HUDEP-2 (cell line): ENCODE measurements around the gene MAGI3.

Experiments
- DNase-seq, 76 experiments: peaks; one replicate each; lab custom pipeline; 2025; ENCODE audit not compliant: unreplicated experiment in 76 of 76; lab: John Stamatoyannopoulos, UW

The MAGI3 gene

DNA sequence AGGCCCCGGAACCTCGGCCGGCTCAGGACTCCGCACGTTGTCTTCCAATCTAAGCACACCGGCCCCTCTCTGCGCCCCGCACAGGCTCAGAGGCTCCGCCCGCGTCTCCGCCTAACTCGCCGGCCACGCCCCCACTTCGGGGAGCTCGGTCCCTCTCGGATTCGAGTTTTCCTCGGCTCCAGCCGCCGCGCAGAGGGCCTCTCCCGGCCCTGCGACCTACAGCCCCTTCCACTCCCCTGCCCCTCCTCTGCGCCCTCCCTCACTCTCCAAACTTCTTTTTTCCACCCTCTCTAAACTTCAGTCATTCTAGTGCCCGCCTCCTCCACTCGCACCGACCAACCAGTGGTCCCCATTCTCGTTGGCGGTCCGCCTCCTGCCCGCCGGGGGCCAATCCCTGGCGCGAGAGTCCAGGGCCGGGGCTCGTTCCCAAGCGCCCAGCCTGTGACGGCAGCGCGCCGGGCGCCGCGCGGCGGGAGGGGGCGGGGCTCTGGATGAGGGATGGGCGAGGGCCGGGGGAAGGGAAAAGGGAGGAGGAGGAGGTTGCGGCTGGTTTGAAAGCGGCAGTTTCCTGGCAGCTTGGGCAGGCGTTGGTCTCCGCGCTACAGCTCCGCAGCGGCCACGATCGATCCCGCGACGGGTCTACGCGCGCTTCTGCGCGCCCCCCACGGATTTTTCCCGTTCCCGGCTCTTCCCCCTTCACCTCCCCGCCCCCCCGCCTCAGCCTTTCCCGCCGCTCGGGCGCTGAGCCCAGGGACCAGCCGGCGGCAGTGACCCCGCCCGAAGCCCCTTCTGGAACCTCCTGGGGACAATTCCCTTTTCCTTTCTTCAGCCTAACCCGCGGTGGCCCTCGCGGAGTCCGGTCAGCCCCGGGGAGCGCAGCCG is at the start of gene MAGI3:
Gene MAGI3, plus strand, starts transcription at position 563 of the 882 bp plus-strand sequence. CDS start 519 bp downstream, outside the sequence.
- peak in 75 of 76 experiments; percentile 36 to 98 (median 94) for DNase-seq

DNA sequence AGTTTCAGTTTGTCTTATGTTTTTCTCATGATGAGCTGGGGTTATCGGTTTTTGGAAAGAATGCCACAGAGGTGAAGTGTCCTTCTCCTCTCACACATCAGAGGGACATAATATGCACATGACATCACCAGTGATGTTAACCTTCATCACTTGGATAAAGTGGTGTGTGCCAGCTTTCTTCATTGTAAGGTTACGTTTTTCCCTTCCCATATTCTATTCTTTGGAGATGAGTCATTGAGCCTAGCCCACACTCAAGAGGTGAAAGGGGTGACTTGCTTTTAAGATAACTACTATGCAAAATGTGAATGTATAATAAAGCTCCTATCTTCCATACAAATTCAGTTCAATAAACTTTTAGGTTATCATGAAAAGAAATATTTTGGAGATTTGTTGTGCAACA is 36.7 kb upstream of the MAGI3 start:
- DNase-seq, result no peak

DNA sequence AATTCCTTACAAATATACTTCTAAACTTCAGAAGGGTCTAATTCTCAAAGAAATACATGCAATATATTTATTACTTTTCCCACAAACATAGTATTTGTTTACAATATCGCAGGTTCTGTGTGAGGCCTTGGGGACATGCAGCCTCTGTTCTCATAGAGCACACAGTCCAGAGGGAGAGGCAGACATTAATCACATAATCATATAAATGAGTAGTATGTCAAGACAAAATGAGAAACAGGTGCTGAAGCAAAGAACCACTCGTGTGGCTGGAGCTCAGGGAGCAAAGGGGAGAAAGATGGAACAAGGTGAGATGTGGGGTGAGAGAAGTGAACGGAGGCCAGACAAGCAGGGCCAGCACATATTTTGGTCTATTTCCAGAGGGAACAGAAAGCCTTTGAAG is 26.4 kb upstream of the MAGI3 start:
- DNase-seq, result no peak

DNA sequence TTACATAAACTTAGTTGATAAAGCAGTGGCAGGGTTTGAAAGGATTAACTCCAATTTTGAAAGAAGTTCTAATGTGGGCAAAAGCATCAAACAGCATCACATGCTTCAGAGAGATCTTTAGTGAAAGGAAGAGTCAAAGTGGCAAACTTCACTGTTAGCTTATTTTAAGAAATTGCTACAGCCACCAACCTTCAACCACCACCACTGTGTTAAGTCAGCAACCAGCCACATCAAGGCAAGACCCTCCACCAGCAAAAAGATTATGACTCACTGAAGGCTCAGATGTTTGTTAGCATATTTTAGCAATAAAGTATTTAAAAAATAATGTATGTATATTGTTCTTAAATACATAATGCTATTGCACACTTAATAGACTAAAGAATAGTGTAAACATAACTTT is 21.3 kb upstream of the MAGI3 start:
- no peak for DNase-seq

DNA sequence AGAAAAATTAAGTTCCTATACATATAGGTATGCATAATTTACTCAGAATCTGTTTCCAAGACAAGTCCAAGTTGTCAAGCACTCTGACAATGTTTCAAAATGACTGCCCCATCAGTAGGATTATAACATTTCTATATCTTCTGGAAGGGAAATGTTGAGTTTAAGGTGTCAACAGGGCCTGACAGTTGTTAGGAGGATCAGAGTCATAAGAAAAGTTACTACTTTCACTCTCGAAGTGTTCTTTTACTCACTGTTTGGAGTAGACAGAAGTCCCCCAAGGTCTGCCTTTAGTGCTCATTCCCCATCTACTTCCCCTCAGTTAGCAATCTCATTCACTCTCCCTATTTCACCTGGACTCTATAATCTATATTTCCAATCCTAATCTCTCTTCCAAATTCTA is 20.6 kb upstream of the MAGI3 start:
- DNase-seq, result no peak

DNA sequence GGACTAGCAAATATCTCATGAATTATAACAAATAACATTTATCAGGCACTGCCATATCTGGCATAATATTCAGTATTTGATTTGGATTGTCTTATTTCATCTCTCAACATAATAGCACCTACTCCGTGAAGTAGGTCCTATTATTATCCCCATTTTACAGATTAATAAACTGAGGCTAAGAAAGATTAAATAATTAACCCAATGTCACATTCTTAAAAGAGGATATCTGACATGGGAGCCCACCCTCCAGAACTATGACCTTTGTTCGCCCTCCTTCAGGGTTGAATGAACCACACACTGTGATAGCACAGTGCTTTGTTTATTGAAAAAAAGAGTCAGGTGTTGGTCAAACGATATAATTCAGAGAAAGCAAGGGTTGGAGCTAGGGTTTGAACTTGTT is 19.4 kb upstream of the MAGI3 start:
- no peak for DNase-seq

DNA sequence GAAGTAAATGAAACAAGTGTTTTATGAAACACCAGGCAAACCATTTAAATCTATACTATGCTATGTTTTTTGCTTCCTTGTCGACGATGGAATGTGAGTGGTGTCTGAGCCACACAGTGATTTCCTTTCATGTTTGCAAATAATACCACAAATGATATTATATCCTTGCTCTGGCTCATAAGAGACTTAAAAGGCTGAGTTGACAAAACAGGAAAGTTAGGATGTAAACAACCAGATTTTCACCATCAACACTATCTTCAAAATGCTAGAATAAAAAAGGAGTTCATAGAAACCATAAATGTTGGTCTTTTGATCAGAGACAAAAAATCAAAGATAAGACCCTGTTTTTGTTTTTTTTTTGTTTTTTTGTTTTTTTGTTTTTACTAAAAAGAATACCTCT is 17.8 kb upstream of the MAGI3 start:
- no peak for DNase-seq

DNA sequence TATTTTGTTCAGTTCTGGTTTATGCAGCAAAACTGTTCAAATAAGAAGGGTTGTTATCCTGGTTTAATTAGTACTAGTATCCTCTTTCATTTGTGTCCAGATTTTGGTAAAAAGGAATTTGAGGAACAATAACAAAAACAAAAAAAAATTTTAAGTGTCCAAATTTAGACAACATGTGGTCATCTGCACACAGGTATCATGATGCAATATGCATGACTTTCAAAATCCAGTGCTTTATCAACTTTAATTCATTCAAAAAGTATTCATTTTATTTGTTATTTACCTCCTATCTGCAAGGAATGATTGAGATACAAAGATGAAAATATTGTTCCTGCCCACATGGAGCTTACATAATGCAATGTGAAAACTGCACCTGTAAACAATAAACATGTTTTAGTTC is 16.7 kb upstream of the MAGI3 start:
- DNase-seq, result no peak

DNA sequence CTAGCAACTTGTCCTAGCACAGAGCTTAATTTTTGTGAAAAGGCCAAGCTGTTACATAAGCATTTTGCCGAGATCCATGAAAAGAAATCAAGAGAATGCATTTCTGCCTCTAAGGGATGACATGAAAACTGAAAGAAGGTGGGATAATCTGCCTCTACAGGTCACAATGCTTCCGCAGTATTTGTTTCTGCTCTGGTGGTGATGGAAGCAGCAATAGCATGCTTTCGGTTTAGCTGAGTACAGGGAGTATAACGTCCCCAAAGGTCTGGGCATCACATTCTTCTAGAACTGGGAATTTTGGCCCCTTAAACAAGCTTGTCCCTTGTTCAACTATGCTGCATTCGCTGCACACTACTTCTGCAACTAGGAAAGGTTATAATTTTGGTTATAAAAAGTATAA is 14.4 kb upstream of the MAGI3 start:
- DNase-seq, result no peak

DNA sequence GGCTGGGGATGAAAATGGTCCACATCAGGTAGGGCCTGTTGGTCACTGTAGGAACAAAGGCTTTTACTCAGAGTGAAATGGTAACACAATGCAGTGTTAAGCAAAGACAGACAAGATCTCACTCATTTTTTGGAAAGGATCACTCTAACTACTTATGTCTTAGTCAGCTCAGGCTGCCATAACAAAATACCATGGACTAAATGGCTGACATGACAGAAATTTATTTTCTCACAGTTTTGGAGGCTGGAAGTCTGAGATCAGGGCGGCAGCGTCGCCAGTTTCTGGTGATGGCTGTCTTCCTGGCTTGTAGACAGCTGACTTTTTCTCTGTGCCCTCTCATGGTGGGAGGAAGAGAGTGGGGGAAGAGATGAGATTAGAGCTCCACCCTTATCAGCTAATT is 10.2 kb upstream of the MAGI3 start:
- no peak for DNase-seq

DNA sequence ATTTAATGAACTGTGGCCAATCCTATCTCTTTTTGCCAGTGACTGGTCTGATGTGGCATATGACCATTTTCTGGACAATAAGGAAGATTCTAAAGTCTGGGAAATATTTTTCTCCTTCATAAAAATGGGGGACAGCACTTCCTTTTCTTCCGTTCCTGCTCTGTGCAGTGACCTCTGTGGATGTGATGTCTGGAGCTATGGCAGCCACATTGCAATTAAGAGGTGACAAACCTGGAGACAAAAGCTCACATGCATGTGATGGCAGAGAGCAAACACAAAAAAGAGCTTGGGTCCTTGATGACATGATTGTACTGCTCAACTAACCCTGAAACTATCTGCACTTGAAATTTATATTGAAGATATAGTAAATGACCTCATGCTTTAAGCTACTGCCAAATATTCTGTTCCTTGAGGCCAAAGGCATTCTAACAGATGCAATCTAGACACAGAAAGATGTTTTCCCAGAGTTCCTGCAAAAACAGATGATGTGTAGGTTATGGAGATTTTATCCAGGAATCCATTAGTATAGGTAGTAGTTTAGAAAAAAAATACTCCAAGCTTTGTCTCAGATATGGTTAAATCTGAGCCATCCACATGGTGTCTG is 2.2 kb upstream of the MAGI3 start:
- peak in 1 of 76 experiments; percentile 1 for DNase-seq

DNA sequence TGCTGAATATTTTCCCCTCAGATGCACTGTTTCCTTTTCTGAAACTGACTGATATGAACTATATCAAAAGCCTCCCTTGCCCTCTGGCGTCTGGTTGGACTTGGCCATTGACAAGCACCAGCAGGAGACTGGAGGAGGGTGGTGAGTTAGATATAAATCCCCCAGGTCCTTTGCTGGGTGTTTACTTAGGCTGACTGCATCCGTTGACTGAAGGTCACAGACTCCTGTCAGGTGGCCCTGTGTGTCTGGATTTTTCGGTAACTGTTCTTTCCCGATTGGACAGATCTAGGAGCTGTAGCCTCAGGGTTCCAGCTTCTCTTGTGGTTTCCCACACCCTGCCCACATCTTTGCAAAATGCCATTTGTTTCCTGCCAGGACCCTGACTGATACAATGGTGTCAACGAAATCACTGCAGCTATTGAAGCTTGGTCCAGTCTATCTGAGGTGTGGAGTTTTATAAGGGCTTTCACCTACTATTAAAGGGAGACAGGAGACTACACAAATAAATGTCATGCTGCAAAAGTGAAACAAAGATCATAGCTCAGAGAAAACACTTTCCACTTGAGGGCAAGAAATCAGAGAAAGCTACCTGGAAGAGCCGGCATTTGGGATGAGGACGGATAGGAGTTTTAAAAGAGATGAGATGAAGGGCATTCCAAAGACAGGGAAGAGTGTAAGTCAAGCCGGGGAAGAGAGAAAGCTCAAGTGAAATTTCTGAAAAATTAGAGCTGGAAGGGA is 1.5 kb upstream of the MAGI3 start:
- peak in 68 of 76 experiments; percentile 12 to 86 (median 56) for DNase-seq

DNA sequence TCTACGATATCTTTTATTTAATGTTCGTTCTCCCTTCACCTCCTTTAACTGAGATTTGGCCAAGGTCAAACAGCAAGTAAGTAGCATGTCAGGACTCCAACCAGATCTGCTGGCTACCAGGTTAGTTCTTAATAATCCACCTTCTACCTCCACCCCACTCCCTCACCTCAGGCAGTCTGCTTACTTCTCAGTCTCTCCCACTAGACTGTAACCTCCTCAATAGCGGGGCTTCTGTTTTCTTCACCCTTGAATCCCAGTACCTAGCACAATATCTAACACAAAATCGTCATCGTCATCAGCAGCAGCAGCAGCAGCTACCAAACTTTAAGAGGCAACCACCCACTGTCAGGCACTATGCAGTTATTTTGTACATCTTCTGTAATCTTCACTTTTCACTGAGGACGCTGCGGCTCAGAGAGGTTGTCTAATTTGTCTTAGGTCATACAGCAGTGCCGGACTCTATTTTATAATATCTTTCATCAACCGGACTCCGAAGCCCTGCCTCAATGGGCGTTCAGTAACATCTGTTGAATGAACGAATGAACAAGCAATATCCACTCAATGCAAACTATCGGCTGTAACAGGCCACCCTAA is 859 bp upstream of the MAGI3 start:
- DNase-seq, result no peak

DNA sequence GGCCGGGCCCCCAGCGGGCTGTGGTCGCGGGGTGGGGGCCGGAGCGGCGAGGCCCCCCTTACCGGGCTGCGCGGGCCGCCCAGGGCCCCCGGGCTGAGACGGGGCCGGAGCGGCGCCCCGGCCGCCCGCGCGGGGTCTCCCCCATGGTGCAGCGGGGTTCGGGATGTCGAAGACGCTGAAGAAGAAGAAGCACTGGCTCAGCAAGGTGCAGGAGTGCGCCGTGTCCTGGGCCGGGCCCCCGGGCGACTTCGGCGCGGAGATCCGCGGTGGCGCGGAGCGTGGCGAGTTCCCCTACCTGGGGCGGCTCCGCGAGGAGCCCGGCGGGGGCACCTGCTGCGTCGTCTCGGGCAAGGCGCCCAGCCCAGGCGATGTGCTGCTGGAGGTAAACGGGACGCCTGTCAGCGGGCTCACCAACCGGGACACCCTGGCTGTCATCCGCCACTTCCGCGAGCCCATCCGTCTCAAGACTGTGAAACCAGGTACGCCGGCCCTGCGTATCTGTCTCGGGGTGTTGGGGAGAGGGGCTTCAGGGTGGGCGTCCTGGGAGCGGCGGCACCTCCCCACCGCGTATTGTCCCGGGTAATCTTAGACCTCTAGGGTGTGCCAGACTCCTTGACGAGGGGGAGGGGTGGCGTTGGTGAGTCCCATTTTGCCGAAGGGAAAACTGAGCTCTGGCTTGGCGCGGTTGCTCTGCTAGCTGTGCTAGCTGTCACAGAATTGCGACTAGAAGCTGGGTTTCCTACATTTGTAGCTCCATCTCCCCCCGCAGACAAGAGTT is 745 bp downstream of the MAGI3 start:
- DNase-seq, result peak in 46 of 76 experiments; percentile 16 to 68 (median 40)

DNA sequence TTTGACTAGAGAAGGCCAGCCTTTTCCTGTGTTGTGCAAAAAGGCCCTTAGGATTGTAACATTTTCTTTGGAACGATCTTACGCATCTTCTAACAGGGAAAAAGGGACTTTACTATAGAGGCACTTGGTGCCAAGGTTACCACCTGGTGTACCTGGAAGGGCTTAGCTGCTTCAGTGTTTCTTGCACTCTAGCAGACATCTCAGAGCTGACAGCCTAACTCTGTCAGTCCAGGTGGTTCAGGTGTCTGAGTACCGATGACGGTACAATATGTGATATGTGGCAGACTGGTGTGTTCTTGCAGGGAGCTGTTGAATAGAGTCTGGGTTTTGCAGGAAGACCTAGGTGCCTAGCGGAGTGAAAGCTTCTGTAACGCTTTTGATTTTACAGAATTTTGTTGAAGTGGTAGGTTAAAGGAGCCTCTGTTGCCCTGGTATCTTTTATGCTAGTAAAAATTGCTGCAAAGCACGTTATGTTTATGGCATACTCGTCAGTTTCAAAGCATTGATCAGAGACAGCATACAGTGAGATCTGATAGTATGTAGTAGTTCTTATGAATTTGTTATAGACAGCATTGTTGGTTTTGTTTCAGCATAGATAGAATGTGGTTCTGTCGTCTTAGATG is 1.4 kb downstream of the MAGI3 start:
- peak in 1 of 76 experiments; percentile 2 for DNase-seq

DNA sequence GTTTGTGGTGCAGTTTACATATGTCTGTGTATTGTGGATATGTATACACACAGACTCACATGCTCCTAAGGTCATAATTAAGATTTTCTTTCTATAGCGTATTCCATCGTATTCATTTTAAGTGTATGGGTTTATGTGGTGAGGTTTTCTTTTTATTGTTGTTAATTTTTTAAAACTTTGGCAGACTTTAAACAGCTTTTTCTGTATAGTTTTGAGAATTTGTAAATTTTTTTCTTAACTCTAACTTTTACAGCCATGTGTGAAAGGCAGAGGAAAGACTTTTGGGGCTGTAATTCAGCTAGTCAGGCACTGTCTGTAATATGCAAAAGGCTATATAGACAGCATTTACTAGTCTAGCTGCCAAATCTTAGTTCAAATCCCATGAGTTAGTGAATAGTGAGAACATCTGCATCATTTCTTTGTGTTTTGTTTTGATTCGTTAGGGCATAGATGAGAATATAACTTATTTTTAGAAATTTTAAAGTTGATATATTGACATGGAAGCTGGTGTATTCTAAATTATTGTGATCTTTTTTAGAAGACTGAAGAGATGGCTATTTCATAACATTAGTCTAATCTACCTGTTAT is 2.3 kb downstream of the MAGI3 start:
- DNase-seq, result no peak

DNA sequence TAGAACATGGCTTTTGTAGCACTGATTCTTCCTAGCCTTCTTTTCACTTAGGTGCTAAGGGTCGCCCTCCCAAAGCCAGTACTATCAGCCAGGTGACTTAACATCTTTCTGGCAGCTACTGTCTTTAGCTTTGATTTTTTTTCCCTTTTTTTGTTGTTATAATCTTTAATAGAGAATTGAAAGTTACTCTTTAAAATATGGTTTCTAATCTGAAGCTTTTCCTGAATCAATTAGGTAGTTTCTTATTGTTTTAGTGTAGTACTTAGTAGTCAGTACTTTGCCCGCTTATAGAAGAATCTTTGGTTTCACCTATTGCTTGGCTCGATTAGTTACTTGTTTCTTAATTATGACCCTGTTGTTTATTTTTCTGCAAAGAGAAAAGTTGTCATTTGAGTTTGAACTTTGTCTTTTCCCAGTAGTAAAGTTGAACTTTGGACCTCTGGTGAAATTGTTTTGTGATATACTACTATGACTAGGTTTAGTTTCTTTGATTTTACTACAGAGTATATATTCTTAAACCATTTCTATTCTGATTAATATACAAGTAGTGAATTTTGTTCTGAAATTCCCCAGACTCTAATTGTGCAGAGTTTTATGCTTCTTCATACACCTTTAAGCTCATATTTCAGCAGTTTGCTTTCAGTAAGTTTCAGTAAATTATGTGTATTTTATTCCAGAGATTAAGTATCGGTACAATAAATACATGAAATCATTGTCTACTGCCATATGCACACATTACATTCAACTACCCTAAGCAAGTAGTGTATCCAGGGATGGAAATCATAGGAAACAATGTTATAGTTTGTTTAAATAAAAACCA is 3.9 kb downstream of the MAGI3 start:
- DNase-seq, result no peak

DNA sequence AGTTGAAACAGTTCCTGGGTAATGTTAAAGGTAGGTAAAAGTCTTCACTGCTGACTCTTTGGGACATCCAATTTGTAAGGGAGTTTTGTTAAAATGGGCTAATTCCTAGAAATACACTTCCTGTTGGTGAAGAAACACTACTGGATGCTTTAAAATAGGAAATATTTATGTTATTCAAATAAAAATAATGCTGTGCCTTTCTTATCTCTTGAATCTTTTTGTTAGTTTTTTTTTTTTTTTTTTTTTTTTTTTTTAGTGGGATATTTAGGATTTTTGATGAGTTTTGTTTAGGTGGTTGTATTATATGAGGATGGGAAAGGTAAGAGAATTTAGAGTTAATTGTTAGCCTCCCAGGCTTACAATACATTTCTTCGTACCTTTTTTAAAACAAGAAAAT is 4.5 kb downstream of the MAGI3 start:
- no peak for DNase-seq

DNA sequence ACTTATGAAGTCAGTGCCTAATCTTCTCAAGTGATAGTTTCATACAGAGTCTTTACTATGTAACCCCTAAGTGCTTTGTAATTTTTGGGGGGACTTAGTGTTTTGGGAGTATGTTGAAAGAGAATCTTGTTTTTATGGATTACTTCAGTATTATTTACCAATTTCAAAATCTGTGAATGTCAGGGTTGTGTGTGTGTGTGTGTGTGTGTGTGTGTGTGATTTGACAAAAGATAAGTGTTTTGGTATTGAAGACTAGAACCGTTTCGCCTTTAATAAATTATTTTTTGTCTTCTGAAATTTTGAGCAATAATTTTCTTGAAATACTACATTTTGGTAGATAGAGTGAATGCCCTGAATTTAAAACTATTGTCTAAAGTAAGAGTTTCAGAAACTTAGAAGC is 5.8 kb downstream of the MAGI3 start:
- DNase-seq, result no peak
